Ovary (tissue), 9 donors: ENCODE measurements around the gene SORT1. TPM values are rescaled to one million over a fixed set of nuclear protein-coding genes. Genes with fewer than 3 reads are reported as not detected.

Experiments used
- DNase-seq, 5 donors: peaks; one replicate each; pipeline ENCODE4 v3.0.0-alpha.2; 2019 to 2020
- H3K27ac ChIP-seq, 2 donors: fragments of 200-600 bp; one replicate each; pipeline versions ENCODE4 v1.5.1 to v1.8.0; 2019 to 2022
- H3K27me3 ChIP-seq: fragments of 200-600 bp; one replicate; pipeline ENCODE4 v1.8.0; 2022
- H3K36me3 ChIP-seq: fragments of 200-600 bp; sonication (generic); one replicate; pipeline ENCODE4 v1.5.1; 2019
- H3K4me1 ChIP-seq: one replicate; pipeline ENCODE4 v1.8.1; 2013; ENCODE audit warnings: mild to moderate bottlenecking, moderate library complexity; ENCODE audit not compliant: insufficient read depth
- H3K4me3 ChIP-seq: fragments of 200-600 bp; sonication (generic); one replicate; pipeline ENCODE4 v1.5.1; 2017
- H3K9me3 ChIP-seq, 2 donors: fragments of 200-600 bp in 1 of 2; sonication (generic) in 1 of 2; one replicate each; pipeline versions ENCODE4 v1.5.1 to v1.8.1; 2013 to 2019; ENCODE audit warnings: mild to moderate bottlenecking in 1 of 2, moderate library complexity in 1 of 2
- CTCF ChIP-seq, 3 donors: fragments of 450-650 bp in 2 of 3; fragments of 200-600 bp in 1 of 3; IDR thresholded peaks; one replicate each; pipeline versions ENCODE4 v1.5.1 to v1.8.0; 2016 to 2022; ENCODE audit warnings: antibody characterized with exemption in 3 of 3, mild to moderate bottlenecking in 1 of 3
- EP300 ChIP-seq: sonication (generic); formaldehyde crosslinking; IDR thresholded peaks from one replicate; pipeline ENCODE4 v1.6.1; 2017; ENCODE audit warnings: antibody characterized with exemption
- POLR2A ChIP-seq: fragments of 450-650 bp; IDR thresholded peaks from one replicate; pipeline ENCODE4 v1.6.1; 2017; ENCODE audit warnings: antibody characterized with exemption, mild to moderate bottlenecking, moderate library complexity
- WGBS, 3 donors: extraction: QIAGEN DNeasy Blood & Tissue Kit in 1 of 3; methylation state at CpG; one replicate each; pipeline versions ENCODE4 v1.1.5 to v1.1.7; 2013 to 2017; 5-methylcytosine and 5-hydroxymethylcytosine counted together
- intact Hi-C, 4 donors: fragments of 100-400 bp; cut with DNase I; formaldehyde crosslinking; loops; one replicate each; pipeline versions ENCODE4 v1.11.0 to v1.15.1; 2022 to 2023
- polyA plus RNA-seq, 2 donors: library from polyadenylated mRNA; stranded (reverse); fragments of 200-250 nt in 1 of 2; fragments of 350-450 nt in 1 of 2; fragmentation: Illumina TruSeq in 1 of 2; extraction: RNeasy Lipid Tissue Mini Kit (QIAGEN cat#74804) in 1 of 2; gene quantifications; one replicate each; pipeline ENCODE4 v1.2.3, GENCODE V29; 2013 to 2014
- total RNA-seq, 7 donors: library from RNA; depleted of rRNA in 2 of 7; stranded (reverse); fragments of >200 nt in 2 of 7; fragmentation: NEBNext Ultra II Directional in 3 of 7; extraction: Animal tissue kit (Norgen Biotek cat#: 25700) in 3 of 7; gene quantifications; one replicate each; pipeline versions ENCODE4 v1.1.0 to v1.2.4, GENCODE V29; 2016 to 2023
- donor health status: DM: no; HTN: no; CAD: no; lungs with moderate emphysema.
- donor health status: DM: no; HTN: no; CAD: no.
- donor health status: Bipolar disorder and iron deficiency.
- donor health status: DM: yes; HTN: yes; CAD: no.
- donor health status: DM: no; HTN: no; CAD: no.
- donor health status: DM: yes; HTN: yes; CAD: no.

SORT1 gene
- total and polyA plus RNA-seq, 9 donors = 4.3 to 37.0 (median 16.0) TPM

- TF ChIP-seq CTCF (IDR thresholded peaks at IDR 0.05) (no peak), POLR2A (no peak), EP300 (no peak)
- H3K9me3 ChIP-seq = no peaks in the 10 kb centered on the region
- no peaks in the 10 kb centered on the region for H3K4me1 ChIP-seq
- H3K27ac ChIP-seq = no peak overlapping the region
- intact Hi-C loops = no loop called here
- DNase-seq = no peak
- no peak overlapping the region for H3K4me3 ChIP-seq
- WGBS, 3 donors = 13 to 21% (median 13%) methylated on average over 1 of the region's 1 CpG
- H3K36me3 ChIP-seq = no peaks in the 10 kb centered on the region
- H3K27me3 ChIP-seq = no peaks in the 10 kb centered on the region
These were observed 43.4 kb upstream of the SORT1 start for GRCh38 chr1:109441069-109441468.

GRCh38 chr1:109438798-109439297 is 41.1 kb upstream of the SORT1 start:
- H3K4me3 ChIP-seq = no peak overlapping the region
- no peak overlapping the region for H3K27ac ChIP-seq
- TF ChIP-seq EP300 = no peak
- TF ChIP-seq POLR2A = no peak
- TF ChIP-seq CTCF (IDR thresholded peaks at IDR 0.05) = no peak
- no peaks in the 10 kb centered on the region for H3K9me3 ChIP-seq
- H3K36me3 ChIP-seq = no peaks in the 10 kb centered on the region
- H3K4me1 ChIP-seq = no peaks in the 10 kb centered on the region
- WGBS, 3 donors = 63 to 70% (median 69%) methylated on average over 3 of the region's 3 CpGs
- intact Hi-C loops = no loop called here
- H3K27me3 ChIP-seq = no peaks in the 10 kb centered on the region
- DNase-seq = no peak

GRCh38 chr1:109434484-109434883 is 36.8 kb upstream of the SORT1 start:
- H3K4me3 ChIP-seq = no peak overlapping the region
- H3K27ac ChIP-seq = no peak overlapping the region
- no peaks in the 10 kb centered on the region for H3K27me3 ChIP-seq
- TF ChIP-seq EP300 (no peak), CTCF (IDR thresholded peaks at IDR 0.05) (no peak), POLR2A (no peak)
- DNase-seq = no peak
- WGBS, 3 donors = 76 to 83% (median 77%) methylated on average over 1 of the region's 1 CpG
- intact Hi-C loops = no loop called here
- H3K36me3 ChIP-seq = no peaks in the 10 kb centered on the region
- no peaks in the 10 kb centered on the region for H3K4me1 ChIP-seq
- no peaks in the 10 kb centered on the region for H3K9me3 ChIP-seq

- TF ChIP-seq POLR2A = no peak
- TF ChIP-seq CTCF (IDR thresholded peaks at IDR 0.05) = no peak
- no peak for TF ChIP-seq EP300
- no peak overlapping the region for H3K4me3 ChIP-seq
- intact Hi-C loops = no loop called here
- H3K36me3 ChIP-seq = no peaks in the 10 kb centered on the region
- DNase-seq = no peak
- H3K27ac ChIP-seq = no peak overlapping the region
- no peaks in the 10 kb centered on the region for H3K27me3 ChIP-seq
- no peaks in the 10 kb centered on the region for H3K9me3 ChIP-seq
- no peaks in the 10 kb centered on the region for H3K4me1 ChIP-seq
- WGBS, 3 donors = 88 to 96% (median 92%) methylated on average over 1 of the region's 1 CpG
These were observed 35.6 kb upstream of the SORT1 start for GRCh38 chr1:109433322-109433721.

- Histone ChIP-seq H3K4me1 (no peaks in the 10 kb centered on the region), H3K9me3 (no peaks in the 10 kb centered on the region), H3K27me3 (no peaks in the 10 kb centered on the region), H3K4me3 (no peak overlapping the region), H3K27ac (no peak overlapping the region), H3K36me3 (no peaks in the 10 kb centered on the region)
- no peak for DNase-seq
- TF ChIP-seq POLR2A (no peak), CTCF (IDR thresholded peaks at IDR 0.05) (no peak), EP300 (no peak)
- intact Hi-C loops = no loop called here
These were observed 34.6 kb upstream of the SORT1 start for GRCh38 chr1:109432336-109432735.
